Fibroblast of skin of abdomen (primary cell): ENCODE measurements around the gene OAF.

Experiments
- DNase-seq: peaks from one replicate; pipeline ENCODE4 v3.0.0-alpha.2; 2013

Gene OAF

DNA sequence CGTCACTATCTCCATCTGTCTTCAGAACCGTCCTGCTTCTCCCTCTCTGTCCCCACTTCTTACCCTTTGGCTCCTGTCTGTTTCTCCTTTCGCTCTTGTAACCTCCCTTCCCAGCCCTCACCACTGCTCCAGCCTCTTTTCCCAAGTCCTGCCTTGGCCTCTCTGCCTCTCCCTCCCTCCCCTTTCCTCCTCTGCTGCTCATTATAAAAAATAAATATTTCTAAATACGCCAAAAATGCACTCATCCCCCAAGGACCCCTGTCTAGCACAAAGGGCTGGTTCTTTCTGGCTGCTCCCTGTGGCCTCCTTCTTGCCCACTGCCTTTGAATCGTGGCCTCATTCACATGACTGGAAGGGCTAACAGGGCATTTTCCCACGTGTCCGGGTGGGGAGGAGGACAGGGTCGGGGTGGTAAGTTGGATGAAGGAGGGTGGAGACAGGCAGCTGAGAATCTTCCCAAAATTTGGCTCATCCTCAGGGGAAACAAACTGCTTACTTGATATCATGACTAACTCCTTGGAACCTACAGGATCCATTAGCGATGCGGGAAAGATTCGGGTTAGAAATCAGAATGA lies 26.4 kb upstream of the OAF start:
- no peak for DNase-seq

DNA sequence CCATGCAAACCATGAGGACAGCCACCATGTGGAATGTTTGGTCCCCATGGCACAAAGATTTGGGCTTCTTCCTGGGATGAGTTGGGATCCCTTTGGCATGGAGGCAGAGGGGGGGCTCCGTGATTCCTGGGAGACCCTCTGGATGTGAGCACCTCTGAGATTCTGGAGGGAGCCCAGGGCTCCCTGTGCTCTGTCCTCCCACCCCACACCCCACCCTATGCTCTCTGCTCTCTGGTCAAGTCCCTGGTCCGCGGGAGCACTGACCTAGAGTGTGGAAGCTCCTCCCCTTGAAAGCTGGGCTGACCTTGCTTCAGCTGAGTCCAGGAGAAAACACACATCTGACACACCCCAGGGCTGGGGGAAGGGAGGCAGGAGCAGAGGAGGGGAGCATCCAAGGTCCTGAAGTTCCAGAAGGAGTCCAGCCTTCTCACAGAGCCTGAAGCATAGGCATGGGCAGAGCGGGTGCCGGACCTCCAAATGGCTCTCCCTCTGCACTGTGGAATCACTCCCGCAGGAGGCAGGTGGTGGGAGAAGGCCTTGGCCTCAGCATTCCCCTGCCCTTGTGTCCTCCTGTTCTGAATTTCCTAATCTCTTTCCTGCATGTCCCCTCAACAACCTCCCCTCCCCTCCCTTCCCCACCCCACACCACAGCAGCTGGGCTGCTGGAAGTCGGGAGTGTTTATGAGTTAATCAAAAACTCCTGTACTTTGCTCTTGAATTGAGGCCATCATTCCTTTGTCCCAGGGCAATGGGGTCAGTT lies 25.7 kb upstream of the OAF start:
- DNase-seq: peak; percentile 49

DNA sequence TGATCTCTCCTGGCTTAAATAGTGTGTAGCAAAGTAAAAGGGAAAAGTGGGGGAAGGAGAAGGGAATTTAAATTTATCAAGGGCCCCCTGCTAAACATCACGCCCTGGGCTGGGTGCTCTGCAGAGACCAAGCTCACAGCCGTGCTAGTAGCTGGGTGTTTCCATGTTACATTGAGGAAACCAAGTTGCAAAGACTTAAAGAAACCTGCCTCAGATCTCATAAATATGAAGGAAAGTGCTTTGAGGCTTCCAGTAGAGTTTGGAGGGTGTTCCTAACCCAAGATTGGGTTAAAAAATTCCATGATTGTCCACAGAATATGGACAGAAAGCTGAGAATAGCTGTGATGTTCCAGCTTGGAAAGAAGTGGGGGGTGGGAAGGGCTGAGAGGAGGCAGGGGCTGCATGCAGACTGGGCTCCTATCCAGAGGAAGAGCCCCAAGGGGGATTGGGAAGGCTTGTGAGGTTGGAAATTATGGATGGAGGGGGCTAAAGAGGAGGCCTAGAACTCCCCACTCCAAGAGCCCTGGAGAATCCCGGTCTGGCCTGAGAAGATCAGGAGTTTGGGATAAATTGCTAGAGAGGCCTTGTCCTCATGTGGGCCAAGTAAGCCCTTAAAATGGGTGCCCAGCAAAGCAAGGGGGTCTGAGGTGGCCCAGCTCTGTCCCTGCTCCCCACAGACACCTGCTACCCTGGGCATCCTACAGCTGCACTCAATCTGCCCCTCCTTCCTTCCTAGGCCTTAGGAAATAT lies 25.0 kb upstream of the OAF start:
- DNase-seq: no peak

DNA sequence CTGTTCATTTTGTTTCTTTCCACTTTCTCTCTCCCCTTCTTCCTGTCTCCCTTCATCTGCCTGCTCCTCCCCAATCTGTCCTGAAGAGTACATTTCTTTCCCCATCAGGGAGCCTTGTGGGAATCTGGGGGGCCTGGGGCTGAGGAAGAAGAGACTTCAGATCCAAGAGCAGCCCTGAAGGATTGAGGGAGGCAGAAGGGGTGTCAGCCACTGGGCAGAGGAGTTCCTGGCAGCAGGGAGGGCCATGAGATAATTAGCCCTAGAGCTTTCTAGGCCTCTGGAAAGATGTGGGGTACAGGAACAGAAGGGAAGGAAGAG lies 24.4 kb upstream of the OAF start:
- DNase-seq: no peak

DNA sequence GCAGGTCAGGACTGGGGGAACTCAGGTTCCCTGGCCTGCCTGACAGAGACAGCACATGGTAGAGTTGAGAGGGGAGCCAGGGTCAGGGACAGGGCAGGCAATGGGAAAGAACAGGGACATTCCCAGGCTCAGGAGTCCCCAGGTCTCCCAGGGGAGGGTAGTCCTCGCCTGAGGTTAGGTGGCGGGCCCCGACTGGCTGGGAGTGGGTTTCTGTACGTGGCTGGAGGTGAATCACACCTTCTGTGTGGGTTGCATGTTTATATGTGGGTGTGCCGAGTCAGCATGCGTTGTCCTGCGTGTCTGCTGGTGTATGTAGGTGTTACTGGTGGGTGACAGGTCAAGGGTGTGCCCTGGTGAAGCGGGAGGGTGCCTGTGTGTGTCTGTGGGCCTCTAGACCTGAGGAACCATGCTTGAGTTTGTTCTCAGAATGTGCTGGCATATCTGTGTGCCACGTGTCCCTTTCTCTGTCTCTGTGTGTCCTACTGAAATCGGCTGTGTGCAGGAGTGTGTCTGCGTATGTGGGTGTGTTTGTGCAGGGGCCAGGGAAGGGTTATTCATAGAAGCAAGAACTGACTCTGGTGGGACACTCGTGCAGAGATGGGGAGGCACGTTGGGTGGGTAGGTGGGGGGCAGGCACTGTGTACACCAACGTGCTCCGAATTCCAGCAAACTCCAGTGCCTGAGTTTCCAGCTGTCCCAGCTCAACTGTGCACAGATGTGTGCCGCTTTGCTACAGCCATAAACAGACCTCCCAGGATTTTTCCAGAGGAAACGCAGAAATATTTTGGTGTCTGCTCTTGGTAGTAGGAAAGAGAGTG lies 23.8 kb upstream of the OAF start:
- peak; percentile 56 for DNase-seq

DNA sequence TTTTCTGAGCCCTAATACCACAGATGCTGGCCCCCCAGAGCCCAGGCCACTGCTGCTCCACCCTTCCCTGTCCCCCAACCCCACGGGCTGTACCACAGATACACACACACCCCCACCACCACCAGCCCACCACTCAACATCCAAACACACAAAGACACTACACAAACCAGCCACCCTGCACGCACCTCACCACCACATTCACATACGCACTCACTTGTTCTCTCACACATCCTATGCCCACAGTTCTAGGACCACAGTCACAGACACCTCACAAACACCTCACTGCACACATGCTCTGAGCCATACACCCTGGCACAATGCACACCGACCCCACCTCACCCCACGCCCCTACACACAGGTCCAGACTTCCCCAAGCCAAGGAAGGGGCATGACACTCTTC lies 22.5 kb upstream of the OAF start:
- DNase-seq: no peak

DNA sequence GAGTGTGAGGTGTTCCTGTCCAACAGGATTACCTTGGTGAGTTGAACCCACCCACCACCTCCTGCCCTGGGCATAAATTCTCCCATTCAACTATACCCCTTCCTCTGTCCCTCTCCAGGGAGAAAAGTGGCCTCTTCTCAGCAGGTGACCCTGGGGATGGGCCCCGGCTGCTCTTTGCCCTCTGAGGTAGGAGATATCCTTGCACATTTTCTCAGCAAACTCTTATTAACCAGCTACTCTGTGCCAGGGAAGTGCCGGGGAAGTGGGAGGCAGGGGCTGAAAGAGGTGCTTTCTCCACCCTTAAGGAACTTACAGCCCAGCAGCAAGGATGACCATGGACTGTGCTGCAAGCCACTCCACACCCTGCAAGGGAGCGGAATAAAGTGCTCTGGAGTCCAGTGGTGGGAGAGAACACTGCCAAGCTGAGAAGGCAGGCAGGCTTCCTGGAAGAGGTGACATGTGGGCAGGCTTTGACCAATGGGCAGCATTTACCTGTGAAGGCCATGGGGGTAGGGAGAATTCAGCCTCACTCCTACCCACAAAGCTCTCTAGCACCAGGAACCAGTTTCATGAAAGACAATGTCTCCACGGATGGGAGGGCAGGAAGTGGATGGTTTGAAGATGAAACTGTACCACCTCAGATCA lies 21.9 kb upstream of the OAF start:
- no peak for DNase-seq

DNA sequence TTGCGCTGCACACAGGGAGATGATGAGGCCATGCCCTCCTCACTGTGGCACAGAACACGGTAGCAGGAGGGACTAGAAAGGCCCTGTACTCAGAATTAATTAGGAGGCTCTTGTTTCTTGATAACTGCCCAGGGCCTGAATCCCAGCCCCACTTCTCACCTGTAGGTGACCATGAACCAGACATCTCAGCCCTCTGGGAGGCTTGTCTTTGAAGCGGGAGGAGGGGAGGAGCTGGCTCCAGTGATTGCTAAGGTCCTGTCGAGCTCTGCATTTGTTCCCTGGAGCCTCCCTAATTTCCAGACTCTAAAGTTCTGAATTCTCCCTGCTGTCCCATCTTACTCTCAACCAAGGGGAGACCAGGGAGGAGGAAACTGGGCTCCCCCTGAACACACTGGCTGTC lies 19.8 kb upstream of the OAF start:
- no peak for DNase-seq

DNA sequence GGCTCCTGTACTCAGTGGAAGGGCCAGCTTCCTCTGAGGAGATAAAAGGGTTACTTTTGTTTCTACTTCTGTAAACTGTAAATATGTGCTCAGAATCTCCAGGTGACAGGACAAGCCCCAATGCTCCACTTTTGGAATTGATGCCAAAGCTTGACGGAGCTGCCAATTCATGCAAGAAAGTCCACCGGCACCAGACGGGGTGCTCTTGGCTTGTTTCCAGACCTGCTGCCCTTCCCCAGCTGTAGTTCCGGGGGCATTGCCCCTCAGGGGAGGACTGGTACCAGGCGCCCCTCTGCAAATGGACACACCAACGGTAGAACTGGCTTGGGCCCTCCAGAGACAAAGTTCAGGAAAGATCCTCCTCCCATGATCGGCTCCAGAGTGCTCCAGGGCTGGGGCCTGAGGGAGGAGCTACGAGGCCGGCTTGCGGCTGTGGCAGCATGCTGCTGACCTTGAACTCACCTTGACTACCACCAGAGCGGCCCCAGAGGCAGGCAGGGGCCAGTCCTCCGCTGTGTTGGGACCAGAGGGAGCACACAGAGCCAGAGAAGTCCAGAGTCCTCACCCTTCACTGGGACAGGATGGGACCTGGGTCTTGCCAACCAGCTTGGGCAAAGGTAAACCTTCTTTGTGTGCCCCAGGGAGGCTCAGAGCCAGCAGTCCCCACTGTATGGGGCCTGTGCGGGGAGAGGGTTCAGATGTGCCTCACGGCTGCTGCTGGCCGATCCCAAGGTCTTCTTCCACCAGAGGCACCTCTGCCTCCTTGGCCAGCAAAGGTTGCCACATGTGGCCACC lies 17.8 kb upstream of the OAF start:
- no peak for DNase-seq

DNA sequence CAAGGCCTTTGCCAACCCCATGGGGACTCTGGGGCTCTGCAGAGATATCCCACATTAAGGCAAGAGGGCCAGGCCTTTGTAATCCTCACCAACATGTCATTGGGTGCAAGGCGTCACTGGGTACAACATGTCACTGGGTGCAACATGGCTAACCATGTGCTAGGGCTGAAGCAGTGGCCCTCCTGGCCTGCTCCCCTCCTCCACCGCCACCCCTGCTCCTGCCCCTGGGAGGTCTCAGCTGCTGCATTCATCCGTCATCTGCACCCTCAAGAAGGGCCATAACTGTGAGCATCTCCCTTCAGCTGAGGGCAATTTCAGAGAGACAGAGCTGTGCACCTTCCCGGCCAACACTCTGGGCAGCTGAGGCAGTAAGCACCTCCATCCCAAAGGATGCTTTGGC lies 16.7 kb upstream of the OAF start:
- no peak for DNase-seq

DNA sequence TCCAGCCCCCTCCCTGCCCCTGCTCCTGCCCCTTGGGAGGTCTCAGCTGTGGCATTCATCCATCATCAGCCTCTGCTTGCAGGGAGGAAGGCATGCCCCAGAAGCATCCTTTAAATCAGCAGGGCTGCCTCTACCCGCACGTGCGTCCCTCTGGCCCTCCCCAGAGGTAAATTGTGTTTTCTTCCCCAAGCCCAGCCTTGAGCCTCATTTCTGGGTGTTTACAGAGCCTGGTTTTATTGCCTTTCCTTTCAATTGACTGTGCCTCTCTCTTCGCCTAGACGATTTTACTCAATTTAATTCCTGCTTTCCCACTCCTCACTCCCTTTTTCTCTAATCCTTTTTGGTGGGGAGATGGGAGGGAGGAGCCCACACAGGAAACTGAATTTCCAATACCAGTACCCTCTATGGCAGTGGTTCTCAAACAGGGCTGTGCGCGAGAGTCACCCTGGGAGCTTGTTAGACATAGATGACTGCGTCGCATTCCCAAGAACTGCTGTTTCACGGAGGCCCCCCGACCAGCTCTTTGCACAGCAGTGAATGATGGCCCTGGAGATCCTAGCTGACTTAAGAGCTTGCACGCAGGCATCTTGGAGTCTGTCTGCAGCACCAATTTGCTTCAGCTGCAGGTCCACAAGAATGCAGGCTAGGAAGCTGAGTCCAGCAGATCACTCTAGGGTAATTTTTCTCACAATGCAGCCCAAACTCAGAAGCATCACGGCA lies 15.1 kb upstream of the OAF start:
- peak; percentile 48 for DNase-seq

DNA sequence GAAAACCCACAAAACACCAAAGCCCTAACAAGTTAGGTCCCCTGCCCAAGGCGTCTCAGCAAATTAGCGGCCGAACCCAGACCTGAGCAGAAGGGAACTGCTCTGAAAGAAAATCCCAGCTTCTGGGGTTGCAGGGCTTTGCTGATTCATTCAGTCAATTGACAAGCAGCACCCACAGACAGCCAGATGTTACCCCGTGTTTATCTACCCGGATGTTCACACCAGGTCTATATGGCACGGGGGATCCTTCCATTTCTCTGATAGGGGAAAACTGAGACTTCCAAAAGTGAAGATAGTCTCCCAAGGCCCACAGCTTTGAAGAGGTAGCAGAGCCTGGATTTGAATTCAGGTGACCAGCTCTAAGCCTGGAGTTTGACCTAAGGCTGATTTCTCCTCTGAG lies 14.0 kb upstream of the OAF start:
- DNase-seq: no peak

DNA sequence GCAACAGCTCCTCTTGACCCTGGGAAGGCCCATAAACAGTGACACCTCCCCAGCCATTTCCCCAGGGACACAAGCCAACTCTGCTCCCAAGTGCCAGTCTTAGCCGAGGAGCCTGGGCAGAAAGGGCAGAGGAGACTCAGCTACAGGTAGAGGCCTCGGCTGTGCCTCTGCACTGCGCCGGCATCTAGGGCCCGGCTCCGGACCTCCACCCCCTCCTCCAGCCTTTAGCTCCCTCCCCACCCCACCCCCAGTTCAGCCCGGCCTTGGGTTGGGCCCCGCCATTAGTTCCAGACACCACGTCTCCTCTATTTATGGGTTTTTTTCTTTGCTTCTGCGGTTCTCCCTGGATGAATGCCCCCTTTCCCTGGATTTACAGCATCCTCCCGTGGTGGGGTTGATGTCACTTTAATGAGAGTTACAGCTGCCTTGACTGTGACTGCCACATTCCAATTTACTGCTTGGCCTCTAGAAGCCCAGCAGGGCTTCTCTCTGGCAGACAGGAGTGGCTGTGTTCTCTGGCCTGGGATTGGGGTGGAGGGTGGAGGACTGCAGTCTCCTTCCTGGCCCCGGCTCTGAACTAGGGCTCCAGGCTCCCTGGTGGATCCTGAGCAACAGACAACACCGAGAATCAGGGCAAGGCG lies 13.5 kb upstream of the OAF start:
- peak; percentile 76 for DNase-seq

DNA sequence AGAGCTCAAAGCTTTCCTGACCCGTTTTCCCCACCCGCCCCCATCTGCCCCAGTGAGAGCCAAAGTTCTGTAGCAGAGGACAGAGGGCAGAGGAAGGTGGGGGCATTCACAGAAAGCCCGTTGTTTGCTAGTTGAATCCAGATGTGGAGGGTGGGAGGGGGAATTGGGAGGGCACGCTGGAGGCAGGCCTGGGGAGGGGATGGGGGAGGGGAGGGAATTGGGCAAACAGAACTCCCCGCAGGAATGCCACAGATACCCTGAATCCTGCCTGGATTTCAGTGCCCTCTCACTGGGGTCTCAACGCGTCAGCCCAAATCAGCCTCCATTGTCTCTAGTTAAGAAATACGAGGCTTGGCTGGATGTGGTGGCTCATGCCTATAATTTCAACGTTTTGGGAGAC lies 12.9 kb upstream of the OAF start:
- DNase-seq: no peak

DNA sequence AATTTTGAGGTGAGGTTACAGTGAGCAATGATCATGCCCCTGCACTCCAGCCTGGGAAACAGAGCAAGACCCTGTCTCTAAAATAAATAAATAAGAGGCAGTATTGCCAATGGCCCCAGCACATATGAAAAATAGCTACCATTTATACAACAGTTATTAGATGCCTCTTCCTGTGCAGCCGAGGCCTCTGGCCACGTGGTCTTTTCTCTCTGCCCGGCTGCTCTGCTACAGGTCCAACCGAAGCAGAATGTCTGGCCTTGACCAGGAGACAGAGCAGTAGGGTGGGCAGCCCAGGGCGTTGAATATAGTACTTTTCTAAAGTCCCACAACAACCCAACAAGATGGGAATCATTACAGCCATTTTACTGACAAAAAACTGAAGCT lies 12.4 kb upstream of the OAF start:
- no peak for DNase-seq

DNA sequence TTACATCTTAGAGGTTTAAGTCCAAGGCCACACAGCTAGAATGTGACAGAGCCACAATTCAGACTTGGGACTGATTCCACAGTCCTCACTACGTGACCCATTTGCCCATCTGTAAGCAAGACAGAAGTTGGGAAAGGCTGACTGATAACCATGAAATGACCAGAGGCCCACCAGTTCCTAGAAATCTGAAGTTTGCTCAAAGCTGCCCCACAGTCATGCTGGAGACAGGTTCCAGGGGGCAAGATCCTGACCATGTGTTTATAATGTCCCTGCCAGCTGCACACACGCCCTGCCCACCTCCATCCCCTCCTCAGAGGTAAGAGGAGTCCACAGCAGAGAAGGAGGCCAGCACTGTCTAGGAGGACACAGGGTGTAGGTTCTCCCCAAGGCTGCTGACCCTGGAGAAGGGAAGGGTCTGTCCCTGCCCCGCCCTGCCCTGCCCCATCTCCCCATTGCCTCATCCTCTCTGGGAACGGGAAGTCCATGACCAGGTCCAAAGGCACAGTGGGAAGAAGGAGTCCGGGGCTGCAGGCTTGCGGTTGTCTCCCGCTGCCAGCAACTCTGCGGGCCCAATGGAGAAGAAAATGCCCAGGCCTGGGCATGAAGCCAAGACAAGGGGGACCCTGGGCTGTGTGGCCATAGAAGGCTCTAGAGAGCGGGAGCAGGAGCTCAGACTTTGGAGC lies 11.9 kb upstream of the OAF start:
- no peak for DNase-seq

DNA sequence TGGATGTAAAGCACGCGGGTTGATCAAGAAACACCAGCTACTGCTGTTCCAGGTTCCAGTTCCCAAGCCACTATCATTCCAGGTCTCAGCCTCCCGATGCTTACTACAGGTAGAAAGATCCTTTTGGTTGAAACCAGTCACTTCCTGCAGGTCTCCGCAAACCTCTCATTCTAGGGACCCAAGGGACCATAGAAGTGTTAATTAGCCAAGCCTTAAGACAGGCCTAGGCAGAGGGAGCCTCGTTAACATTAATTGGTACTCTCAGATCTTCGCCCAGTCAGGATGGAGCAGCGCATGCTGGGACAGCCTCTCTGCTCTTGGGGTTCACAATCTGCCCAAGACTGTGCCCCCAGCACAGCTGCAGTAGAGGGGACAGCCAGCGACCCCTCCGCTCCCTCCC lies 11.2 kb upstream of the OAF start:
- no peak for DNase-seq

DNA sequence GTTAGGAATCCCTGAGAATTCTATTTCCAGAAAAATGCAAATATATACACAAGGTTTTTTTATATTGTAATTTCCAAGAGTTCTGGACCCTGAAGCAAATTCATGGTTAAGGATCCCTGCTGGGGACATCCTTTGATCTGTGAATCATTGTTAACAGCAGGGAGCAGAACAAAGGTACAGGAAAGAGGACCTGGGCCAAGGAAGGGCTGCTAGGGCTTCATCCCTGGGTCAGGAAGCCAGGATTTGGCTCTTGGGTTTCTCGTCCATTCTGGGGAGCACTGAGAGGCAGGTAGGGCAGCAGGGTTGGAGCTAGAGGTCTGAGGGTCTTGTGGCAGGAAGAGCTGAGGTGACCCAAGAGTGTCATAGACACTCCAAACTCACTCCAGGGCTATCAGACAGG lies 10.2 kb upstream of the OAF start:
- DNase-seq: no peak

DNA sequence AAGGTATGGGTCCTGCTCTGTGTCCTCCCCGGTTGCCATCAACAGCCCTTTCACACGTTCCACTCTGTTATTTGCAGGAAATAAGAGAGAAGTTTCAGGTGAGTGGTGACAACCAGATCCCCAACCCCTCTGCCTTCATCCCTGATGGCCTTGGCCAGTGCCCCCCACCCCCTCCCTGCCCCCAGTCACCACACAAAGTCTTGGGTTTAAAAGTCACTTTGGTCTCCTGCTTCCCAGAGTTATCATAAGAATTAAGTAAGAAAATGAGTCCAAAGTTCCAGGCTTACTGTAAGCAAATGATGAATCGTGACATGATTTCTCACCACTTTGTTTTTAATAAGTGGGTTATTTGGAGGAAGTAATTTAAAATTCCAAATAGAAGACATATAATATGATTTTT lies 9.2 kb upstream of the OAF start:
- no peak for DNase-seq

DNA sequence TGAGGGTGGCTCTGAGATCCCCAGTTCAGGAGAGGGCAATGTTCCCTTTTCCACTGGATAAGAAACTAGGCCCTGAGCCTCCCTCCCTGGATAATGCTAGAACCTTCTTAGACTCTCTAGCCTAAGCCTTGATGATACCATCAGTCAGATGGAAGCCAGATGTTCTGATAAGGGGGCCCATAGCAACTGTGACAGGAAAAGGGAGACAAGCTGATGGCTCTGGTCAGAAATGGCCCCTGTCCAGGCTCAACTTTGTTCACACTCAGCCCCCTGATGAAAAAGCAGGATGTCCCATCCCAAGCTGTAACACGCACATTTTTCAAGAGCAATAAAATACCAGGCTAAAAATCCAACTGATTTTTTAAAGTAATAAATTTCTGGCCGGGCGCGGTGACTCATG lies 7.2 kb upstream of the OAF start:
- no peak for DNase-seq
